ENCODE results near the gene PFN3.

Gene PFN3

DNA sequence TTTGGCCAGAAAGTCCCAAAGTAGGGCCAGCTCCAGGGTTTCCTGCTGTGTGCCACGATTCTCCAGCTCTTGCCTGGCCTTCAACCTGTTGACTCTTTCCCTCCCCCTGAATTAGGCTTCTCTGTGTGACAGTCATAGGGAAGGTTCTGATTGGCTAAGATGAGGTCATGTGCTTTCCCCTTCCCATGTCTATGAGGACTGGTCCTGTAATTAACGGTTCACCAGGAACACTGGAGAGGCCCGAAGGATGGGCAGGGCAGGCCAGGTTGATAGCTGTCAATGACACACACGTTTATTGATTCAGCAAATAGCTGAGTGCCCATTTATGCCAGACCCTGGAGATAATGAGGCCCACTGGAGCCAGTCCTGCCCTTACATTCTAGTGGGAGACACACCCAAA, 37.2 kb upstream of the PFN3 start:
- DNase-seq: no peak

GRCh38 chr5:177435847-177436536, 35.5 kb upstream of the PFN3 start:
- DNase-seq: peak; percentile 48

DNA sequence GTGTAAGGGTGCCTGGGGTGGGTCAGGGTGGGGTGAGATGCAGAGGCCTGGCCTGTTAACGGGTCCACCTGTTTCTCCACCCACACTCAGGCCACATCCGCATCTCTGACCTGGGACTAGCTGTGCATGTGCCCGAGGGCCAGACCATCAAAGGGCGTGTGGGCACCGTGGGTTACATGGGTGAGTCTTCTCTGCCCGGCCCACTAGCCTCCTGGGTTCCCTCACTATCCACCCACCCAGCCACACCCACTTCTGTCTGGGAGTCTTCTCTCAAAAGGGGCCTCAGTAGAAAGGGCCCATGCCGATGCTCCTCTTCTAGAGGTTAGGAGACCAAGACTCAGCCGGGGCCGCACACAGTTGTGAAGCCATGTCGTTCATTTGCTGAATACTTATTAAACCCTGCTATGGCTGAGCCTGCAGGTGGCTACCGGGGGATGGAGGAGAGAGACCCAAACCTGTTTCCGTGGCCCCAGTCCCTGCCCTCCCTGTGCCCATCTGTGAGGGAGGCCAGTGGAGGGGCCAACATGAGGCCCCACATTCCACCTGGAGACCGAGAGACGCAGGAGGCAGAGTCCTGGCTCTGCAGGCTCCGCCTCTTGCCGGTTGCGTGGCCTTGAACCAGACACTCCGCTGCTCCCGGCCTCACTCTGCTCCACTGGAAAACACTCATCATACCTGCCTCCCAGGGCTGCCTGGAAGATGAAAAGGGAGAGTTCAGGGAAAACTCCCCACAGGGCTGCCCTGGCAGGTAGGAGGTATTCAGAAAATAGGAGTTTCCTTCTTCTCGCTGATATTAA, 34.7 kb upstream of the PFN3 start:
- DNase-seq: peak; percentile 43

DNA sequence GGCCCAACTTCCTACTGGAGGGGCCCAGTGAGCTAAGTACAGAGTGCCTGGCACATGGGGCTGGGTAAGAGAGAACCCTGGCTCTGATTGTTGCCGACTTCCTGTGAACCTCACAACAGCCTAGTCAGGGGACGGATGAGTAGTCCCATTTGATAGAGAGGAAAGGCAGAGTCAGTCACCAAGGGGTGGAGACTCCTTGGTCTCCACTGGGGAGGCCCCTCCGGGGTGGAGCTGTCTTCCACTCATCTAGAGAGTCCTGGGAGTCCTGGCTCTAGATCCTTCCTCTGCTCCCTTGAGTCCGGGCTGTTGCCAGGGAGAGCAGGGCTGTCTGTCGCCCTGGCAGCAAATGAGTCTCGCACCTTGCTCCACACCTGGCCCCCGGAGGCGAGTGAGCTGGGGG, 34.0 kb upstream of the PFN3 start:
- peak; percentile 46 for DNase-seq

GRCh38 chr5:177433658-177434217, 33.3 kb upstream of the PFN3 start:
- peak; percentile 40 for DNase-seq

DNA sequence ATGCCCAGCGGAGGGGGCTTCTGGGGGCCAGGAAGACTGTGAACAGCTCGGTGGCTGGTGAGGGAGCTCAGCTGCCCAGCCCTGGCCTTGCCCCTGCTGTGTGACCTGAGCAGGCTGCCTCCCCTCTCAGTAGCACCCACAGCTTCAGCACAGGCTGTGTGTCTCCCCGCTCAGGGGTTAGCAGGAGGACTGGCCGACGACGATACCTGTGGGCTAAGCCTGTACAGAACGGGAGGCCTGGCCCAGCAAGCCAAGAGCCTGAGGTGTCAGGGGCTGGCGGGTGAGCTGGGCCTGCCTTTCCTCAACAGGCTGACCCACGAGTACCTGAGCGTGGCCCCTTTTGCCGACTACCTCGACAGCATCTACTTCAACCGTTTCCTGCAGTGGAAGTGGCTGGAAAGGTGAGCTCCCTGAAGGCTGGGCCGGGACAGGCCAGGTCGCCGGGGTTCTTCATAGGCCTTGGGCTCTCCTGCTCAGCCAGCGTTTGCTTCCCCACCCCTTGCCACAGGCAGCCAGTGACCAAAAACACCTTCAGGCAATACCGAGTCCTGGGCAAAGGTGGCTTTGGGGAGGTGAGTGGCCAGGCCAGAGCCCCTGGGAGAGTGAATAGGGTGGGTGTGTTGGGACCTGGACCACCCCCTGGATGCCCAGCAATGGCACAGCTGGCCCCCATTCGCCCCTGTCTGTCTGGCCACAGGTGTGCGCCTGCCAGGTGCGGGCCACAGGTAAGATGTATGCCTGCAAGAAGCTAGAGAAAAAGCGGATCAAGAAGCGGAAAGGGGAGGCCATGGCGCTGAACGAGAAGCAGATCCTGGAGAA, 32.6 kb upstream of the PFN3 start:
- peak; percentile 45 for DNase-seq

DNA sequence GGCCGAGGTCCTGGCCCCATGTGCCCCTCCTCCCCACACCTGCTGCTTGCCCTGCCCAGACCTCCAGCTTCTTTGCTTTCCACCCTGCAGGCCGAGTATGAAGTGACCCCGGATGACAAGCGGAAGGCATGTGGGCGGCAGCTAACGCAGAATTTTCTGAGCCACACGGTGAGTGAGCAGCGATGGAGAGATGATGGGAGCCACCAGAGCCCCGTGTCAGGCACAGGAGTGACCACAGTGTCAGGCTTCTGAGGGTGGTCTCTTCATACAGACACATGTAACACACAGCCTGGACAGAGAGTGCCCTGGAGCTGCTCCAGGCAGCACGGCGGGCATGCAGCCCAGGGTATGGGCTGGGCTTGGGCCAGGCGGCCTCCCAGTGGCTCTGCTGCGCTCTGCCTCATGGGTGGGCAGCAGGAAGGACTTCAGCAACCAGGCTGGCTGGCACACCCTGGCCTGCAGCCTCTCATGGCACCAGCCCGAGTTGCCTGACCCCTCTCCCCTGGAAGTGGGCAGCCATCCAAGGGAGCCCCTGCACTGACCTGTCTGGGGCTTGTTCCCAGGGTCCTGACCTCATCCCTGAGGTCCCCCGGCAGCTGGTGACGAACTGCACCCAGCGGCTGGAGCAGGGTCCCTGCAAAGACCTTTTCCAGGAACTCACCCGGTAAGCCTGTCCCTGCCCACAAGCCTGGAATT, 31.8 kb upstream of the PFN3 start:
- peak; percentile 48 for DNase-seq

GRCh38 chr5:177431317-177432142, 31.1 kb upstream of the PFN3 start:
- no peak for DNase-seq

- no peak for DNase-seq
Observed at GRCh38 chr5:177430972-177431316, 30.5 kb upstream of the PFN3 start.

- no peak for DNase-seq
Observed at GRCh38 chr5:177430140-177430951, 29.9 kb upstream of the PFN3 start.

- DNase-seq: no peak
Observed at GRCh38 chr5:177429248-177430040, 29.0 kb upstream of the PFN3 start.

DNA sequence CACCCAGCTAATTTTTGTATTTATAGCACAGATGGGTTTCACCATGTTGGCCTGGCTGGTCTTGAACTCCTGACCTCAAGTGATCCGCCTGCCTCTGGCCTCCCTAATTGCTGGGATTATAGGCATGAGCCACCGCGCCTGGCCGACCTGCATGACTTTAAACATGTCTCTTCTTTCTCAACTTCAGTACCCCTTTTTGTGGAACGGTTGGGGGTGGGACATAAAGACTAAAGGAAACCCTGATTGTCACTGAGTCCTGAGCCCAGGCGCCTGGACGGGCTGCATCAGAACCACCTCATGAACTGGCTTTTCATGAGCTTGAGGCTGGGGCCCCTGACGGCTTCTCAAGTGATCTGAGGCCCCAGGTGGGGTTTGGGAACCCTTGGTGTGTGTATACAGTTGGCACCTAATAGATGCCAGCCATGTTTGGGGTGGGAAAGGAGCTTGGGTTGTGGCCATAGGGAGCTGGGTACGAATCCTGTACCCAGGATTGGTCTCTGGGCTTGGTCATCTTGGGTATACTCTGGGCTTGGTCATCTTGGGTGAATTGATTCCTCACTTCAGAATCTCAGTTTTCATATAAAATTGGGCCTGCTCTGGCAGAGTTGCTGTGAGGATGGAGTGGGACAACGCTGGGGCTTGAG, 28.2 kb upstream of the PFN3 start:
- no peak for DNase-seq

DNA sequence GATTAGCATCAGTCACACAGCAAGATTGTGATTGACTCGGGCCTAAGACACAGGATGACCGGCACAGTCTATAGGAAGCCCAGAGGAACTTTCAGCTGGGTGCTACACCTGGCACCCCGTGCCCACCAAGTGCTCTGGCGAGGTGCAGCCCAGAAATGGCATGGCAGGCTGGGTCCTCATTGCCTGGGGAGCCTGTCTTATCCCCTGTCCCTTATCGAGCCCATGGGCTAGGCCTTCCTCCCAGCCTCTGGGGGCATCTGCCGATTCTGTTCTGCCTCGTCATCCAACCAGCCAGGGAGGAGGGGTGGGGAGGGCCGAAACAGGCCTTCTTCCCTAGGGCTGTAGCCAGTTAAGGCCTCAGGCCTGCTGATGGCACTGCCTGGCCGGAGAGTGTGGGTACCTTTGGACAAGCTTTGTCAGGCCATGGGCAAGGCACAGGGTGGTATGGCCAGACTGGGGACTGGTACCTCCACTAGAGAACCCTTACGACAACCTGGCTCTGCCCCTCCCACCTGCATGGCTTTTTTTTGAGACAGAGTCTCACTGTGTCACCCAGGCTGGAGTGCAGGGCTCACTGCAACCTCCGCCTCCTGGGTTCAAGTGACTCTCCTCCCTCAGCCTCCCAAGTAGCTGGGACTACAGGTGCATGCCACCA, 27.6 kb upstream of the PFN3 start:
- DNase-seq: no peak

DNA sequence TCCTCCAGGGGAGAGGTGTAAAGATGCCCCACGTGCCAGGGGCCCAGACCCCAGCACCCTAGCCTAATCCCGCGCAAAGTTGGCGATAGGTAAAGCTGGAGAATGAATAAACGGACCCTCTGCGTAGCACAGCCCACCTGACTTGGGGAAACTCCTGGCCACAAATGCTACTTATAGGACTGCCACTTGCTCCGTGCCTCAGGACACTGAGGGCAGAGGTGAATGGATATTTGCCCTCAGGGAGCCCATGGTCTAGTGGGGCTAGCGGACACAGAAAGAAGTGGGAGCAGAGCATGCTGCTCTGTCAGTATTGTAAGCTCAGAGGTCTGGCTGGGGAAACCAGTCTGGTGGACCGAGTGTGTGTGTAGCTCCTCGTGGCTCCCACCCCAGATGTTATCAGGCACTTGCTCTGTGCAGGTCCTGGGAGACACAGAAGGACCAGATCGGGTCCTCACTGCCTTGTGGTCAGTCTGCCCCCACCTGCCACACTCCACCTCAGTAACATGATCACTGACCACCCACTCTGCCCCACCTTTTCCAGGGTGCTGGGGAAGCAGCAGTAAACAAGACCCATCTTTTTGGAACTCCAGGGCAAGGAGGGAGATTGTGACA, 26.9 kb upstream of the PFN3 start:
- DNase-seq: peak; percentile 79

- no peak for DNase-seq
Observed at GRCh38 chr5:177426566-177427210, 26.2 kb upstream of the PFN3 start, which contains the start of gene GRK6. GRK6 (plus strand) TSS chr5:177426676; CDS start chr5:177426846, 170 bp downstream.

- peak; percentile 100 for DNase-seq
Observed at GRCh38 chr5:177425801-177426565, 25.5 kb upstream of the PFN3 start.

DNA sequence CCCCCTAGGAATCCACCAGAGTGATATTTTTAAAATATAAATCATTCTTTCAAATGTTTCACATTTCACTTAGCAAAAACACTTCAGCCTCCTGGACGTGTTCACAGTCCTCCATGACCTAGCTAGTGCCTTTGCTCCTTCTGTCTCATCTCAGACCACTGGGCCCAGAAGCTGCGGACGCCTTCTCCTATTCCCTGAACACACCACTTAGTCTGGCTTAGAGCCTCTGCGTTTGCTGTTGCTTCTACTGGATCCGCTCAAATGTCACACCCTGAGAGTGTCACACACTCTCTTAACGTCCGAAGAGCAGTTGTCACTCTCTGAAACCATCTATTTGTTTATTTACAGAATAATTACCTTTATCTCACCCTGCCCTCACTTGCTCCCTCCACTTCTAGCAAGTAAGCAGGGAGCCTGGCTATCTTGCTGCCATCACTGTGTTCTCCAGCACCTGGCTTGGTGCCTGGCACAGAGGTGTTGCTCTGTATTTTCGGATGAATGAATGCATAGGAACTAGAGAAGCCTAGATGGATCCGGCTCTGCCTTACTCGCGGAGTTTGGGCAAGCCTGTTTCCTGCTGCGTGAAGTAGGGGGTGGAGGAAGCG, 24.8 kb upstream of the PFN3 start:
- no peak for DNase-seq

All from islet precursor cell (in vitro differentiated cells).